ENCODE data around the gene SEMA7A. TPM values are rescaled to one million over a fixed set of nuclear protein-coding genes. Genes with fewer than 3 reads are reported as not detected.

SEMA7A gene
- total and polyA plus RNA-seq, 4 donors, result 4.2 to 15.0 (median 6.8) TPM

DNA sequence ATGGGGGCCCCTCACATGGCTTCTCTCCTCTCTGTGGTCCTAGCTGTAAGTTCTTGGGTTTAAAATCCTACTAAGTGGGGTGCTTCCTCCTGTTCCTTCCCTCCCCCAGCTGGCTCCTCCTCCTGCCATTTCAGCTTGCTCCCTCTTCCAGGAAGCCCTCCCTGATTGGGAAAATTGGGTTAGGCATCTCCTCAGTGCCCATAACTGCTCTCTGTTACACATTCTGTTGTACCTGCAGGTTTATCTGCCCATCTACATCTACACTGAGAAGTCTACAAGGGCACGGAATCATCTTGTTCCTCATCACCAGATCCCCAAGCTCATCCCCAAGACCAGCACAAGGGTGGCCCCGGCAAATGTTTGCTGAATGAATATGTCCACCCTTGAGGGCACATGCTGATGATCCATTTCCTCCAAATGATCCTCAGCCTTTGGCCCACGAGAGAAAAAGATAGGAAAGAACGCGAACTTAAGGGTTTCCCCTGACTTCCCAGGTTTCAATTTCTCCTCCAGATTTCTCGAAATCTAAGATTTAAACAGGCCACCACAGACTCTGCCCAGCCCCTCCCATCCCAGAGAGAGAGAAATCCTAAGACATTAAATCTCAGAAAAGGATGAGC lies 3.9 kb downstream of the SEMA7A start:
- Histone ChIP-seq H3K27ac (ENCODE audit: low read depth in 1 of 2, low read length in 1 of 2) (no peak overlapping the region), H3K9me3 (ENCODE audit: control insufficient read depth in 4 of 4, insufficient read depth in 3 of 4, low read length in 3 of 4) (no peaks in the 10 kb centered on the region), H3K4me3 (no peak overlapping the region), H3K4me1 (ENCODE audit: control insufficient read depth in 5 of 5, insufficient read depth in 5 of 5, low read length in 5 of 5) (peaks cover 0 to 14% (median 0%) of the 10 kb centered on the region in 5 donors), H3K27me3 (ENCODE audit: control insufficient read depth in 3 of 3, insufficient read depth in 3 of 3, low read length in 2 of 3) (peaks cover 0 to 12% (median 7%) of the 10 kb centered on the region in 3 donors), H3K9ac (ENCODE audit: insufficient read depth in 1 of 2, low read length in 2 of 2) (no peak overlapping the region), H3K36me3 (ENCODE audit: control insufficient read depth in 4 of 4, insufficient read depth in 4 of 4, low read length in 4 of 4) (no peaks in the 10 kb centered on the region)
- WGBS, 2 donors, result 91 to 96% methylated on average over 6 of the region's 6 CpGs
- no peak for DNase-seq
- ATAC-seq (ENCODE audit: insufficient read depth, low FRiP score), result no peak
- no peak for TF ChIP-seq CTCF (IDR thresholded peaks at IDR 0.05; ENCODE audit: control extremely low read depth, extremely low read depth)

DNA sequence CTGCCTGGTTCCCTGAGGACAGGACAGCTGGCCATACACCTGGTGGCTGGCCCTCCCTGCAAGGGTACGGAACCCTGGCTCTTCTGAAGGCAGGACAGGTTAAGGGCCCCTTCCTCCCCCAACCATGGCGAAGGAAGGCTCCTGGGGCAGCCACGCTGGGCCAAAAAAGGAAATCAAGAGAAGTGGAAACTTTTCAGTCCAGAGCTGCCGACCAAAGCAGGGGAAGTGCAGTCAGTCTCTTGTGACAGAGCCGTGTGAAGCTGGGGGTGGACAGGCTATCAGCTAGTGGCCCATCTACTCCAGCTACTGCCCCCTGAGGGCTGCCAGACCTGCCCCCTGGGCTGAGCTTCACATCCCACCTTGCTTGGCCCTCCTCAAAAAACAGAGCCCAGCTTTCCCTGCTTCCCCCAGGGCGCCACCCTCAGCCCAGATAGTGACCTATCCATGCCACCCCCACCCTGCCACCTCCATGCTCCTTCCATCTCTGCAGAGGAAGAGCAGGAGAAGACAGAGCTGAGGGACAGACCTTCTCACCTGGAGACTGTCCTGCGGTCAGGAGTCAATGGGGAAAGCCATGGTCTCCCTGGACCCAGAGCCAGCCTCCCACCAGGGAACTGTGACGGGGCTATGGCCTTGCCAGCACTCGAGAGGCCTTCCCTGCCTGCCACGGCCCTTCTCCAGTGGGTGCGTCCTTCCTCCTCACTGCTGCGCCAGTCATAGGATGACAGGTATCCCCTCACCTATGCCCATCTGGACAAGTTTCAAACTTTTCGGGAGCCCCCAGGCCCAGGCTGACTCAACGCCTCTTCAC lies 4.6 kb downstream of the SEMA7A start:
- no peak for DNase-seq
- no peak for ATAC-seq (ENCODE audit: insufficient read depth, low FRiP score)
- Histone ChIP-seq H3K36me3 (ENCODE audit: control insufficient read depth in 4 of 4, insufficient read depth in 4 of 4, low read length in 4 of 4) (no peaks in the 10 kb centered on the region), H3K9me3 (ENCODE audit: control insufficient read depth in 4 of 4, insufficient read depth in 3 of 4, low read length in 3 of 4) (no peaks in the 10 kb centered on the region), H3K4me1 (ENCODE audit: control insufficient read depth in 5 of 5, insufficient read depth in 5 of 5, low read length in 5 of 5) (peaks cover 0 to 9% (median 0%) of the 10 kb centered on the region in 5 donors), H3K9ac (ENCODE audit: insufficient read depth in 1 of 2, low read length in 2 of 2) (no peak overlapping the region), H3K27ac (ENCODE audit: low read depth in 1 of 2, low read length in 1 of 2) (no peak overlapping the region), H3K4me3 (no peak overlapping the region), H3K27me3 (ENCODE audit: control insufficient read depth in 3 of 3, insufficient read depth in 3 of 3, low read length in 2 of 3) (peaks cover 0 to 12% (median 7%) of the 10 kb centered on the region in 3 donors)
- no peak for TF ChIP-seq CTCF (IDR thresholded peaks at IDR 0.05; ENCODE audit: control extremely low read depth, extremely low read depth)
- 76 to 86% methylated on average over 14 of the region's 14 CpGs for WGBS, 2 donors

DNA sequence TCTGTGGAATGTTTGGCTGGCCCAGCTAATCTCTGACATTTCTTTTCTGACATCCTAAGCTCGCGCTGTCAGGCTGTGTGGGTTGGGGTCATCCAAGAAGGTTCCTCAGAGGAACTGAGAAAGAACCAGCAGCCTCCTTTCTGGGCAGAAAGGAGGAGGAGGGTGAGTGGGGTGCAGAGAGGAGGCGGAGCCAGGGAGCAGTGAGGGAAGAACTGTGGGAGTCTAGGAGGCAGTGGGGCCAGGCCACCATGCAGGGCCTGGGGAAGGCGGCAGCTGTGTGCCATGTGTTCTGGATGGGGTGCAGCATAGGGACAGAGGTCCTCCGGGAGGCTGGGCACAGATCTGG lies 5.3 kb downstream of the SEMA7A start:
- no peak overlapping the region for H3K4me3 ChIP-seq
- no peak for DNase-seq
- no peak for TF ChIP-seq CTCF (IDR thresholded peaks at IDR 0.05; ENCODE audit: control extremely low read depth, extremely low read depth)
- peaks cover 0 to 12% (median 7%) of the 10 kb centered on the region in 3 donors for H3K27me3 ChIP-seq (ENCODE audit: control insufficient read depth in 3 of 3, insufficient read depth in 3 of 3, low read length in 2 of 3)
- H3K4me1 ChIP-seq (ENCODE audit: control insufficient read depth in 5 of 5, insufficient read depth in 5 of 5, low read length in 5 of 5), result peaks cover 0 to 7% (median 0%) of the 10 kb centered on the region in 5 donors
- no peaks in the 10 kb centered on the region for H3K36me3 ChIP-seq (ENCODE audit: control insufficient read depth in 4 of 4, insufficient read depth in 4 of 4, low read length in 4 of 4)
- no peak overlapping the region for H3K27ac ChIP-seq (ENCODE audit: low read depth in 1 of 2, low read length in 1 of 2)
- no peaks in the 10 kb centered on the region for H3K9me3 ChIP-seq (ENCODE audit: control insufficient read depth in 4 of 4, insufficient read depth in 3 of 4, low read length in 3 of 4)
- WGBS, 2 donors, result 83 to 86% methylated on average over 5 of the region's 5 CpGs
- no peak overlapping the region for H3K9ac ChIP-seq (ENCODE audit: insufficient read depth in 1 of 2, low read length in 2 of 2)
- ATAC-seq (ENCODE audit: insufficient read depth, low FRiP score), result no peak
